ENCODE results near the gene THSD7B.

DNA sequence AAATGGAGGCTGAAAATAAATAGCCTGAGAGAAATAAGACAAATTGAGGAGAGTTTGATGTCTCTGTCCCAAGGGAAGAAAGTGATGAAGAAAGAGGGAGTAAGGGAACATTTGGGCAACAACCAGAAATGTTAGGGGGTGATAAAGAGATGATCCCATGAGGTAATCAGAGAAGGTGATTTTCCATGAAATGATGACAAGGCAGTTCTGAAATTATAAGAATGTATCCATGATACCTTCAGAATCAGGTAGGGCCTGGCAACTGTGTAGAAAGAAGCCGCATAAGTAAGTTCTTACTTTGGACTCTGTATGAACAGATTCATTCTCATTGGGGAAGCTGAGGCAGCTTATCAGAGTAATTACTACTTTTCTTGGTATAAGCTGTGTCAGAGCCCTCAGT lies 106.1 kb downstream of the THSD7B start:
- TF ChIP-seq GATA2 (IDR thresholded peaks at IDR 0.05; ENCODE audit: low read depth, low read length) = no peak
- no peak for TF ChIP-seq GATA3 (IDR thresholded peaks at IDR 0.05; ENCODE audit: low read depth, low read length)
